DND-41 (cell line): ENCODE measurements around the gene P2RY13.
A peak's percentile ranks its signal among the peaks of the same experiment; 100 is the strongest.

Source experiments
- ATAC-seq: fragments of 200-7000 bp; cut with Tn5 transposase; 3 replicates; pipeline ENCODE4 v1.9.1; 2021; ENCODE audit warnings: low read depth; ENCODE audit not compliant: insufficient read depth
- DNase-seq: peaks from one replicate; pipeline ENCODE4 v3.0.0-alpha.2; 2020
- H2AFZ ChIP-seq: 2 replicates; pipeline ENCODE4 v1.6.0; 2012; ENCODE audit warnings: low read depth, low read length
- H3K27ac ChIP-seq: 2 replicates; pipeline ENCODE4 v1.5.1; 2012; ENCODE audit warnings: low read length, inconsistent platforms
- H3K27me3 ChIP-seq: fragments of 200-600 bp; sonication (generic); 2 replicates; pipeline ENCODE4 v1.6.0; 2012; ENCODE audit warnings: low read length, mild to moderate bottlenecking, inconsistent platforms; ENCODE audit not compliant: insufficient read depth, poor library complexity
- H3K36me3 ChIP-seq: 2 replicates; pipeline ENCODE4 v1.5.1; 2012; ENCODE audit warnings: low read length, inconsistent platforms; ENCODE audit not compliant: insufficient read depth
- H3K4me1 ChIP-seq: 2 replicates; pipeline ENCODE4 v1.5.1; 2012; ENCODE audit warnings: mild to moderate bottlenecking, low read length; ENCODE audit not compliant: insufficient read depth
- H3K4me2 ChIP-seq: 2 replicates; pipeline ENCODE4 v1.6.0; 2012; ENCODE audit warnings: mild to moderate bottlenecking, moderate library complexity, low read length, inconsistent platforms; ENCODE audit not compliant: insufficient read depth
- H3K4me3 ChIP-seq, 2 experiments: fragments of 200-600 bp in 1 of 2; shearing (Covaris generic) in 1 of 2; 2 replicates each; pipeline ENCODE4 v1.5.1; 2012 to 2016; ENCODE audit warnings: inconsistent platforms in 2 of 2, low read length in 2 of 2, mild to moderate bottlenecking in 2 of 2, low read depth in 1 of 2, moderate library complexity in 1 of 2
- H3K79me2 ChIP-seq: 2 replicates; pipeline ENCODE4 v1.6.0; 2012; ENCODE audit warnings: low read length, inconsistent platforms; ENCODE audit not compliant: insufficient read depth
- H3K9ac ChIP-seq: 2 replicates; pipeline ENCODE4 v1.6.0; 2012; ENCODE audit warnings: low read depth, mild to moderate bottlenecking, inconsistent platforms, low read length, moderate library complexity
- H3K9me3 ChIP-seq: 2 replicates; pipeline ENCODE4 v1.5.1; 2012; ENCODE audit warnings: low read length, moderate library complexity, mild to moderate bottlenecking, inconsistent platforms; ENCODE audit not compliant: insufficient read depth, severe bottlenecking
- H4K20me1 ChIP-seq: 2 replicates; pipeline ENCODE4 v1.6.0; 2012; ENCODE audit warnings: low read length; ENCODE audit not compliant: insufficient read depth
- EZH2 ChIP-seq: IDR thresholded peaks from 3 replicates; pipeline ENCODE4 v1.6.1; 2012; ENCODE audit warnings: borderline replicate concordance, low read depth, mild to moderate bottlenecking, moderate library complexity, low read length, inconsistent platforms; ENCODE audit not compliant: severe bottlenecking
- TF ChIP-seq, protein P1 (sequence below): IDR thresholded peaks from 2 replicates; pipeline ENCODE4 v1.5.1; 2012; ENCODE audit warnings: borderline replicate concordance, low read length, moderate library complexity, mild to moderate bottlenecking; ENCODE audit not compliant: poor library complexity, severe bottlenecking; ENCODE audit errors: extremely low read depth

Gene P2RY13

DNA sequence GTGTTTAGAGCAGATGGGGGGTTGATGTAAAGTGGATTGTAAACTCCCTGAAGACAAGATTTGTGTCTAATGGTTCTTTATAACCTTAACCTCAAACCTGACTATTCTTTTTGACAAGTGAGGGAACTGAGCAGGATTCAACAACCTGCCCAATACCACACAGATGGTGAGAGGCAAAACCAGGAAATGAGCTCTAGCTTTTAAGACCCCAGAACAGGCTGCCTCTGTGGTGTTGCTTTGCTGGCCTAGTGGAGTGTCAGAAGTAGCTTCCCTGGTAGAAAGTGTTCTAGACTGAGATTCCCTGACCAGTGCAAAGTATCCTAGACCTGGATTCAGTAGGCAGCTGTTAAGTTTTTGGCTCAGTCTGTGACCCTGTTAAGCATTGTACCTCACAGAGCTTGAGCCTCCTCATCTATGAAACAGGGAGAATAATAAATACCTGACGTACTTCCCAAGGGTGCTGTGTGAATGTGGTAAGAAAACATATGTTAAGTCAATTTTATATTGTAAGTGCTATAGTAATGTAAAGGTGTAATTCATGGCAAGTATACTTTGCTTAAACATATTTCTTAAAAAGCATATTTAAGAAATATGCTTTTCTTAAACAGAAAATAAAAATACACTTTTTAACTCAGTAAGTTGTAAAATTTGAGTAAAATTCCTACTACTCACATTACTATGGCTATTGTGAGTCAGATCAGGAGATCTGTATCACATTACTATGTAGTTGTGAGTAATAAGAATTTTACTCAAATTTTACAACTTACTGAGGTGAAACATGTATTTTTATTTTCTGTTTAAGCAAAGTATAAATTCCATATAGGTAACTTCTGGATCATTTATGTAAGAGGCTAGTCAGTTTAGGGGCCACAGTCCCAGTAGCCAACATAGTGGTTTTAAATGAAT is 21.5 kb downstream of the P2RY13 start:
- Histone ChIP-seq H3K4me1 (no peaks in the 10 kb centered on the region), H4K20me1 (no peaks in the 10 kb centered on the region), H3K9me3 (no peaks in the 10 kb centered on the region), H3K36me3 (no peaks in the 10 kb centered on the region), H3K4me3 (no peak overlapping the region), H3K9ac (no peak overlapping the region), H3K79me2 (no peaks in the 10 kb centered on the region), H2AFZ (no peak overlapping the region), H3K27ac (no peak overlapping the region), H3K4me2 (no peak overlapping the region), H3K27me3 (no peaks in the 10 kb centered on the region)
- DNase-seq, result no peak
- peak; percentile 62 for ATAC-seq
- TF ChIP-seq EZH2, result no peak
- TF ChIP-seq, protein P1, sequence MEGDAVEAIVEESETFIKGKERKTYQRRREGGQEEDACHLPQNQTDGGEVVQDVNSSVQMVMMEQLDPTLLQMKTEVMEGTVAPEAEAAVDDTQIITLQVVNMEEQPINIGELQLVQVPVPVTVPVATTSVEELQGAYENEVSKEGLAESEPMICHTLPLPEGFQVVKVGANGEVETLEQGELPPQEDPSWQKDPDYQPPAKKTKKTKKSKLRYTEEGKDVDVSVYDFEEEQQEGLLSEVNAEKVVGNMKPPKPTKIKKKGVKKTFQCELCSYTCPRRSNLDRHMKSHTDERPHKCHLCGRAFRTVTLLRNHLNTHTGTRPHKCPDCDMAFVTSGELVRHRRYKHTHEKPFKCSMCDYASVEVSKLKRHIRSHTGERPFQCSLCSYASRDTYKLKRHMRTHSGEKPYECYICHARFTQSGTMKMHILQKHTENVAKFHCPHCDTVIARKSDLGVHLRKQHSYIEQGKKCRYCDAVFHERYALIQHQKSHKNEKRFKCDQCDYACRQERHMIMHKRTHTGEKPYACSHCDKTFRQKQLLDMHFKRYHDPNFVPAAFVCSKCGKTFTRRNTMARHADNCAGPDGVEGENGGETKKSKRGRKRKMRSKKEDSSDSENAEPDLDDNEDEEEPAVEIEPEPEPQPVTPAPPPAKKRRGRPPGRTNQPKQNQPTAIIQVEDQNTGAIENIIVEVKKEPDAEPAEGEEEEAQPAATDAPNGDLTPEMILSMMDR, result no peak

DNA sequence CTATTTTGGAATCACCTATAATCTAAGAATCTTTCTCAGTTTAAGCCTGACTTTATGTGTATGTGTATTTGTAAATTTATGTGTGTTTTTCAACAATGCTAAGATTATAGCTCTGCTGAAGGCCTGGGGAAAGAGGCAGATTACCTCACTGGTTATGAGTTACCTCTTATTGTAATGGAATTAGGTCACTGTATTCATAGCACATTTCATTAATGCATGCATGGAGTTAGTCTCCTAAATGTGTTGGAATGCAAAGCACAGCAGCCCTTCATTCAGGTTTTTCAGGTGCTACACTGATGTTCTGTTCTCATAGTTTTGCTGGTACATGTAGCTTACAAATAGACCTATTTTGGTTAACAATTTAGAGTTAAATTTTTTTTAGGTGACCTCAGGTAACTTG is 22.2 kb downstream of the P2RY13 start:
- TF ChIP-seq EZH2, result no peak
- TF ChIP-seq, protein P1, result no peak
- no peaks in the 10 kb centered on the region for H3K4me1 ChIP-seq
- no peak overlapping the region for H3K27ac ChIP-seq
- ATAC-seq (no peak), DNase-seq (no peak)
- no peak overlapping the region for H2AFZ ChIP-seq
- H4K20me1 ChIP-seq, result no peaks in the 10 kb centered on the region
- H3K27me3 ChIP-seq, result no peaks in the 10 kb centered on the region
- no peak overlapping the region for H3K4me2 ChIP-seq
- H3K79me2 ChIP-seq, result no peaks in the 10 kb centered on the region
- H3K4me3 ChIP-seq, result no peak overlapping the region
- H3K36me3 ChIP-seq, result no peaks in the 10 kb centered on the region
- no peak overlapping the region for H3K9ac ChIP-seq
- no peaks in the 10 kb centered on the region for H3K9me3 ChIP-seq

DNA sequence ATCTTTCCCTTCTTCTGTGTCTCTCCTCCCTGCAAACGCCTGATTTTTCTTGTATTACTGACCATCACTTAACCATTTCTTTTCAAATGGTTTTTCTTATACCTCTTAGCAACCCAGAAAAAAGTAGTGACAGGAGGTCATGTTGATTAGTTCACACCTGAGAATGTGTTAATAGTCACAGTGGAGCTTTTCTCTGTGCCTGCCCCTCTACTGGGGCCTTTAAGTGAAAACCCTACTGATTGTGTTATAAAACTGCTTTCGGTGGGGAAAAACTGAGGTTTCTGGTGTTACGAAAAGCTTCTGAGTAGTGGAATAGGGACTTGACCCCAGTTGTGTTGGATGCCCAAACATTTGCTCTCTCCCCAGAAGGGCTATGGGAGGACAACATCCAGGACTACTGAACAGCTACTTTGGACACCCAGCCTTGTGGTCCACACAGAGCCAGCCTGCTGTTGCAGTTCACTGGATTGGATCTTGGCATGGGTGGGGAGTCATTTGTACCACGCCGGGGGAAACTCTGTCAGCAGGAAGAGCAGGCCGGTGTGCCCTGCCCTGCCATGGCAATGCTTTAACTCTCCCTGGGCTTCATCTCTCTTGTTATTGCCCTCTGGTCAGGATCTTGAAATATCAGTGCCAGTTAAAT is 23.1 kb downstream of the P2RY13 start:
- H3K4me1 ChIP-seq, result no peaks in the 10 kb centered on the region
- H2AFZ ChIP-seq, result no peak overlapping the region
- no peak overlapping the region for H3K4me3 ChIP-seq
- H3K9me3 ChIP-seq, result no peaks in the 10 kb centered on the region
- TF ChIP-seq, protein P1, result no peak
- TF ChIP-seq EZH2, result no peak
- H3K36me3 ChIP-seq, result no peaks in the 10 kb centered on the region
- no peaks in the 10 kb centered on the region for H4K20me1 ChIP-seq
- H3K27ac ChIP-seq, result no peak overlapping the region
- H3K4me2 ChIP-seq, result no peak overlapping the region
- no peak overlapping the region for H3K9ac ChIP-seq
- H3K27me3 ChIP-seq, result no peaks in the 10 kb centered on the region
- ATAC-seq (no peak), DNase-seq (no peak)
- H3K79me2 ChIP-seq, result no peaks in the 10 kb centered on the region
